ENCODE data around the gene TNS3. TPM values are rescaled to one million over a fixed set of nuclear protein-coding genes. Genes with fewer than 3 reads are reported as not detected.

The TNS3 gene
- total and polyA plus RNA-seq, 2 of the 13 experiments (the other 11 are each of a cell fraction or from before 2014, with no cell fraction given) = 52.9 to 55.7 TPM

- TF ChIP-seq, protein P1, sequence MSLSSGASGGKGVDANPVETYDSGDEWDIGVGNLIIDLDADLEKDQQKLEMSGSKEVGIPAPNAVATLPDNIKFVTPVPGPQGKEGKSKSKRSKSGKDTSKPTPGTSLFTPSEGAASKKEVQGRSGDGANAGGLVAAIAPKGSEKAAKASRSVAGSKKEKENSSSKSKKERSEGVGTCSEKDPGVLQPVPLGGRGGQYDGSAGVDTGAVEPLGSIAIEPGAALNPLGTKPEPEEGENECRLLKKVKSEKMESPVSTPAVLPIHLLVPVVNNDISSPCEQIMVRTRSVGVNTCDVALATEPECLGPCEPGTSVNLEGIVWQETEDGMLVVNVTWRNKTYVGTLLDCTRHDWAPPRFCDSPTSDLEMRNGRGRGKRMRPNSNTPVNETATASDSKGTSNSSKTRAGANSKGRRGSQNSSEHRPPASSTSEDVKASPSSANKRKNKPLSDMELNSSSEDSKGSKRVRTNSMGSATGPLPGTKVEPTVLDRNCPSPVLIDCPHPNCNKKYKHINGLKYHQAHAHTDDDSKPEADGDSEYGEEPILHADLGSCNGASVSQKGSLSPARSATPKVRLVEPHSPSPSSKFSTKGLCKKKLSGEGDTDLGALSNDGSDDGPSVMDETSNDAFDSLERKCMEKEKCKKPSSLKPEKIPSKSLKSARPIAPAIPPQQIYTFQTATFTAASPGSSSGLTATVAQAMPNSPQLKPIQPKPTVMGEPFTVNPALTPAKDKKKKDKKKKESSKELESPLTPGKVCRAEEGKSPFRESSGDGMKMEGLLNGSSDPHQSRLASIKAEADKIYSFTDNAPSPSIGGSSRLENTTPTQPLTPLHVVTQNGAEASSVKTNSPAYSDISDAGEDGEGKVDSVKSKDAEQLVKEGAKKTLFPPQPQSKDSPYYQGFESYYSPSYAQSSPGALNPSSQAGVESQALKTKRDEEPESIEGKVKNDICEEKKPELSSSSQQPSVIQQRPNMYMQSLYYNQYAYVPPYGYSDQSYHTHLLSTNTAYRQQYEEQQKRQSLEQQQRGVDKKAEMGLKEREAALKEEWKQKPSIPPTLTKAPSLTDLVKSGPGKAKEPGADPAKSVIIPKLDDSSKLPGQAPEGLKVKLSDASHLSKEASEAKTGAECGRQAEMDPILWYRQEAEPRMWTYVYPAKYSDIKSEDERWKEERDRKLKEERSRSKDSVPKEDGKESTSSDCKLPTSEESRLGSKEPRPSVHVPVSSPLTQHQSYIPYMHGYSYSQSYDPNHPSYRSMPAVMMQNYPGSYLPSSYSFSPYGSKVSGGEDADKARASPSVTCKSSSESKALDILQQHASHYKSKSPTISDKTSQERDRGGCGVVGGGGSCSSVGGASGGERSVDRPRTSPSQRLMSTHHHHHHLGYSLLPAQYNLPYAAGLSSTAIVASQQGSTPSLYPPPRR (CRISPR knock-in tag; IDR thresholded peaks at IDR 0.05; ENCODE audit: borderline replicate concordance) = no peak
- TF ChIP-seq EEA1 (CRISPR knock-in tag; IDR thresholded peaks at IDR 0.05; ENCODE audit: borderline replicate concordance) (no peak), ZKSCAN1 (IDR thresholded peaks at IDR 0.05; ENCODE audit: low read length) (no peak), KMT2A (CRISPR knock-in tag; IDR thresholded peaks at IDR 0.05) (no peak), ZSCAN30 (CRISPR knock-in tag; IDR thresholded peaks at IDR 0.05) (no peak), RXRA (CRISPR knock-in tag; IDR thresholded peaks at IDR 0.05) (no peak)
- TF ChIP-seq, protein P2, sequence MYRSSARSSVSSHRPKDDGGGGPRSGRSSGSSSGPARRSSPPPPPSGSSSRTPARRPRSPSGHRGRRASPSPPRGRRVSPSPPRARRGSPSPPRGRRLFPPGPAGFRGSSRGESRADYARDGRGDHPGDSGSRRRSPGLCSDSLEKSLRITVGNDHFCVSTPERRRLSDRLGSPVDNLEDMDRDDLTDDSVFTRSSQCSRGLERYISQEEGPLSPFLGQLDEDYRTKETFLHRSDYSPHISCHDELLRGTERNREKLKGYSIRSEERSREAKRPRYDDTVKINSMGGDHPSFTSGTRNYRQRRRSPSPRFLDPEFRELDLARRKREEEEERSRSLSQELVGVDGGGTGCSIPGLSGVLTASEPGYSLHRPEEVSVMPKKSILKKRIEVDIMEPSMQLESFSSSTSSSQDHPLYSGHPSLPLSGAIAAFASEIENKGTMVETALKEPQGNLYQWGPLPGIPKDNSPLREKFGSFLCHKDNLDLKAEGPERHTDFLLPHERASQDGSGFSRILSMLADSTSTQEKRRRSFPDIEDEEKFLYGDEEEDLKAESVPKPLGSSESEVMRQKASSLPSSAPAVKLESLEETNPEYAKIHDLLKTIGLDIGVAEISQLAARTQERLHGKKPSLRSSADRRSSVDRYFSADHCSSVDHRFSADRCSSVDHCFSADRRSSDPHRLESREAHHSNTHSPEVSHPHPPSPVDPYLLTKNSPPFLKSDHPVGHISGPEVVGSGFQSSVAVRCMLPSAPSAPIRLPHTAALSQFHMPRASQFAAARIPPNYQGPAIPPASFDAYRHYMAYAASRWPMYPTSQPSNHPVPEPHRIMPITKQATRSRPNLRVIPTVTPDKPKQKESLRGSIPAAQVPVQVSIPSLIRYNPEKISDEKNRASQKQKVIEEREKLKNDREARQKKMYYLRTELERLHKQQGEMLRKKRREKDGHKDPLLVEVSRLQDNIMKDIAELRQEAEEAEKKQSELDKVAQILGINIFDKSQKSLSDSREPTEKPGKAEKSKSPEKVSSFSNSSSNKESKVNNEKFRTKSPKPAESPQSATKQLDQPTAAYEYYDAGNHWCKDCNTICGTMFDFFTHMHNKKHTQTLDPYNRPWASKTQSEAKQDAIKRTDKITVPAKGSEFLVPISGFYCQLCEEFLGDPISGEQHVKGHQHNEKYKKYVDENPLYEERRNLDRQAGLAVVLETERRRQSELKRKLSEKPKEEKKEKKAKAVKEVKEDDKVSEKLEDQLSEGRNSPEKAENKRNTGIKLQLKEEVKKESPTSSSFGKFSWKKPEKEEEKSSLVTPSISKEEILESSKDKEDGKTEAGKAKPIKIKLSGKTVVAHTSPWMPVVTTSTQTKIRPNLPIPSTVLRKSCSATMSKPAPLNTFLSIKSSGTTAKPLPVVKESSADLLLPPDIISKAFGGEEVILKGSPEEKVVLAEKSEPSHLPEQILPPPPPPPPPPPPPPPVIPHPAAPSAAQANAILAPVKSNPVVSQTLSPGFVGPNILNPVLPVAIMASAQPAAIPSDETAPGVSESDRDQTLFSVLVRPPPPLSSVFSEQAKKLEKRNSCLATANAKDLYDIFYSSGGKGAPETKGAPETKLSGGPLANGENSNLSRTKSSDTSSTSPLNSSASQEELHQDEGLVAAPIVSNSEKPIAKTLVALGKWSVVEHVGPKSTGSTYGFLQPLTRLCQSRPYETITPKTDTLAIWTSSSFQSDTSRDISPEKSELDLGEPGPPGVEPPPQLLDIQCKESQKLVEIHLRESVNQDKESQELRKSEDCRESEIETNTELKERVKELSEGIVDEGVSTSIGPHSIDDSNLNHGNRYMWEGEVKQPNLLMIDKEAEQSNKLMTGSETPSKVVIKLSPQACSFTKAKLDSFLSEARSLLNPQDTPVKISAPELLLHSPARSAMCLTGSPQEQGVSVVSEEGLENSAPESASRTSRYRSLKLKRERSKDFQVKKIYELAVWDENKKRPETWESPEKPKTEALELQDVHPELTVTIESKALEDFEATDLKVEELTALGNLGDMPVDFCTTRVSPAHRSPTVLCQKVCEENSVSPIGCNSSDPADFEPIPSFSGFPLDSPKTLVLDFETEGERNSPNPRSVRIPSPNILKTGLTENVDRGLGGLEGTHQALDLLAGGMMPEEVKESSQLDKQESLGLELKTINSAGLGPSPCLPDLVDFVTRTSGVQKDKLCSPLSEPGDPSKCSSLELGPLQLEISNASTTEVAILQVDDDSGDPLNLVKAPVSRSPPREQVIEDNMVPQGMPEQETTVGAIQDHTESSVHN (CRISPR knock-in tag; IDR thresholded peaks at IDR 0.05) = no peak
Observed at GRCh38 chr7:47310020-47310419, 271.9 kb downstream of the TNS3 start (continued).

Measured in HepG2 (cell line).